Glomerular visceral epithelial cell (primary cell): ENCODE results near the gene URB2.
"Not testable (repeated sequence)": the region's sequence is repeated elsewhere in the genome, so short reads cannot be mapped to it uniquely, and the experiment has no call there.

Experiments
- DNase-seq: peaks from one replicate; pipeline ENCODE4 v3.0.0-alpha.2; 2016; ENCODE audit errors: extremely low spot score

Gene URB2

DNA sequence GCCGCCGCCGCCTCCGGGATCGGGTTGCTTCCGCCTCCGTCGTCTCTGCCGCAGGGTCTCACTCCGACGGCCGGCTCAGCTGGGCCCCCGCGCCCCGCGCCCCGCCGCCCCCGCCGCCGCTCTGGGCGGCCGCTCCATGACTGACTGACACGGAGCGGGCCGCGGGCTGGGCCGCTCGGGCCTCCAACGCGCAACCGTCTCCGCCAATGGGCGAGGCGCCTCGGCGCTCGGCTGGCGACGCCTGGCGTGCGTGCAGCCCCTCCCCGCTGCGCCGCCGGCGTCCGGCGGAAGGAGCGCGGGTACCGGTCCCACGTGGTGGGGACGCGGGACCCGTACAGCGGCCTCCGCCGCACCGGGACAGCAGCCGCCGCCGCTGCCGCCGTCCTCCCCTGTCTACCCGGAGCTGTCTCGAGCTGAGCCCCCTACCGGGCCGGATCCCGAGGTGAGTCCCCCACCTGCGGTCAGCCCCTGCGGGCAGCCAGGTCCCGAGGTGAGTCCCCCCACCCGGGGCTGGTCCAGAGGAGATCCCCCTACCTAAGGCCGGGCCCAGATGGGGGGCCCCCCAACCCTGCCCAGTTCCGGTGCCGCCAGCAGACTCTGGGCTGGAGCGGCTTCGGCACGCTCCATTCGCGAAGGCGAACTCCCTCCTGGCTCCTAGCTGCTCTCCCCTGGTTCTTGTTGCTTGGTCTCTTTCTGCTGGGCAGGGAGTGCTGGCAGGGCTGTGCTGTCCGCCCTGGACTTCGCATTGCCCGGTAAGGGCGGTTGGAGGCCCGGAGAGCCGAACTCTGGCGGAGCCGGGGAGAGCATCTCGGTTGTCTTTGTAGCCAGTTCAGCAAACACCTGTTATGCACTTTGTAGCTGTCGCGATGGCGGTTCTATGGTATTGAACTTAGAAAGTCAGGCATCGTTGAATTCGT lies at the start of gene URB2, which contains the start of gene TAF5L:
TSS of gene URB2 (plus strand) at position 333 of the 917 bp plus-strand sequence. CDS start 1,387 bp downstream, outside the sequence.
TSS of gene TAF5L (minus strand) at position 208 of the 917 bp plus-strand sequence. CDS start 11,640 bp downstream, outside the sequence.
- DNase-seq = peak; percentile 90

DNA sequence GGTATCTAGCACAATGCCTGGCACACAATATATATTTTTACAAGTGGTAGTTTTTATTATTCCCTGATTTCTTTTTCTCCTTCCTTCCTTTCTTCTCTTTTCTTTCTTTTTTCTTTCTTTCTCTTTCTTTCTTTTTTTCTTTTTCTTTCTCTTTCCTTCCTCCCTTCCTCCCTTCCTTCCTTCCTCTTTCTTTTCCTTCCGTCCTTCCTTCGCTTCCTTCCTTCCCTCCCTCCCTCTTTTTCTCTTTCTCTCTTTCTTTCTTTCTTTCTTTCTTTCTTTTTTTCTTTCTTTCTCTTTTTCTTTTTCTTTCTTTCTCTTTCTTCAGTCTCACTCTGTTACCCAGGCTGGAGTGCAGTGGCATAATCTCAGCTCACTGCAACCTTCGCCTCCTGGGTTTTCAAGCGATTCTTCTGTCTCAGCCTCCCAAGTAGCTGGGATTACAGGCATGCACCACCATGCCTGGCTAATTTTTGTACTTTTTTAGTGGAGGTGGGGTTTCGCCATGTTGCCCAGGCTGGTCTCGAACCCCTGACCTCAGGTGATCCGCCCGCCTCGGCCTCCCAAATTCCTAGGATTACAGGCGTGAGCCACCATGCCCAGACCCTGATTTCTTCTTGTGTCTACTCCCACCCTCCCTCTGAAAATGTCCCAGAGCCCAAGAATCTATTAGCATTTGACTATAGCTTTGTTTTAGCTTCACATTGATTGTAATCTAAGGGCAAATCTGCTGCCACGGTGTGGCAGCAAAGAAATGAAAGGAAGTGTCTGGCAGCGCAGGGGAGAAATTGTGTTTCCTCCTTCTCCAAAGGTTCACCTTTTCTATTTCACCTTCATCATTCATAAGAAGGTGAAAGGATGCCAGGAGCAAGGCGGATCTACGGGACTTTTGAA lies 47.6 kb upstream of the URB2 start:
- no peak for DNase-seq

DNA sequence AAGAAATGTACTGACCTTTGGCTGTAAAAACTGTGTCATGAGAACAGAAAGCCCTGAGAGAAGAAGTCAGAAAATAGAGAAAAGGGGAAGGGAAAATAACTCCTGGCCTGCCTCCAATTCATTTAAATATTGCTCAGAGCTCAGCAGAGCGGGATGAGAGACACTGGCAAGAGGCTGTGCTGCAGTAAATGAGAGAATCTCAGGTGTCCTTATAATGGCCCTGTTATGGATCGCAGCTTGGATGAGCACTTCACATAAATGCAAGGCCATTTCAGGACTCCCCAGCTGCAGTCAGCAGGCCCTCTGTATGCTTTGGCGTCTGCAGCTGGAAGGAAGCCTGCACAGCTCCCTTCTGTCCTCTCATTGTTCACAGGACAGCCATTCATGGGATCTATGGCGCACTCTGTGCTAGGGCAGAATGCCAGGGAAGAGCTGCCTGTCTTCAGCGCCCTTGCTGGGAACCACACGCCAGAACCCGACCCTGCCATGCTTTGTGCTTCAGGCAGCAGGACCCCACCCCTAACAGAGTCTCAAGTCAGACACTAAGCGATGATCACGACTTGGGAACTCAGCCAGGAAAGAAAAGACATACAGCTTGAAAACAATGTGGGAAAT lies 46.9 kb upstream of the URB2 start:
- peak; percentile 25 for DNase-seq

DNA sequence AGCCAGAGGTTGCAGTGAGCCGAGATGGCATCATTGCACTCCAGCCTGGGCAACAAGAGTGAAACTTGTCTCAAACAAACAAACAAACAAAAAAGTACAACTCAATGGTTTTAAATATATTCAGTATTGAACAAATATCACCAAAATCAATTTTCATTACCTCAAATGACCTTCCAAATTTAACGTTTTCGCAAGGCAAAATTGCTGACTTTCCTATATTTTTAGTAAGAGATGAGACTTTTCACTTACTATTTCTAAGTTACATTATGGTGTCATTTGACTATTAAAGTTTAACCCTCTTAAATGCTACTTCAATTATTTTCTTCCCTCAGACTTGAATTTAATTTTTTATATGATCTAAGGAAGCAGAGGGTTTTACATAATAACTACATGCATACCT lies 44.6 kb upstream of the URB2 start:
- DNase-seq = no peak

DNA sequence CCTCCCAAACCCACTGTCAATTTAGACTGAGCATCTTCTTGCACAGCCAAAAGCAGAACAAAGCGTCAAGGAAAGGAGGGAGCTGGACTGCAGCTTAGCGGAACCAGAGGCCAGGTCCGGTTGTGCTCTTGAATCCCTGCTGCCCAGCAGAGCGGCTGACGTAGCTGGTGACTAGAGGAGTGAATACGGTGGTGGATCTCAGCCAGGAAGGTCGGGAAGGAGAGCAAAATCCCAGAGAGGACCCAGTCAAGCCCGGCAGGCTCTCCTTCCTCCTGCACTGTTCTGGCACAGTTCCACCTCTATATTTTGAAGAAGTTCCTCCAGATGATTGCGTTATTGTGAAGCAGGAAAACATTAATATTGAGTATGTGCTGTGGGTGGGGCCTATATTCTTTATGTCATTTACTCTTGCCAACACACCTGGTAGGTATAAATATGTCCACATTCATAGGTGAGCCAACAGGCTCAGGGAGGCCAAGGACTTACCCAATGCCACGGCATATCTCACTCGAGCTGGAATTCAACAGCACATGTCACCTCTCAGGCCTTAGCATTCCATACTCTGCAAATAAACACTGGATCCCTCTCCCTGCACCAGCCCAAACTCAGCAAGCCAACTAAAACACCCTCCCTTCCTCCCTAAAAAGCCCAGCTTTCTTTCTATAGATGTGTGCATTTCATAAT lies 43.9 kb upstream of the URB2 start:
- DNase-seq = no peak

DNA sequence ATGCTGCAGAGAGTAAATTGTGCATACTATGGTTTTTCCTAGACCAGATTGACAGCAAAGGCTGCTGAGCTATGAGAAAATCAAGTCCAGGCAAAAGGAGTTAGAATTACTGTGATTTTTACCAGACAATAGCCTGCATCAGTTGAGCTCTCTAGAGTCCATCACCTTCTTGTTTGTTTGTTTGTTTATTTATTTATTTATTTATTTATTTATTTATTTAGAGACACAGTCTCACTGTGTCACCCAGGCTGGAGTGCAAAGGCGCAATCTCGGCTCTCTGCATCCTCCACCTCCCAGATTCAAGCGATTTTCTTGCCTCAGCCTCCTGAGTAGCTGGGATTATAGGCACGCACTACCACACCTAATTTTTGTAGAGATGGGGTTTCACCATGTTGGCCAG lies 43.3 kb upstream of the URB2 start:
- DNase-seq = no peak

DNA sequence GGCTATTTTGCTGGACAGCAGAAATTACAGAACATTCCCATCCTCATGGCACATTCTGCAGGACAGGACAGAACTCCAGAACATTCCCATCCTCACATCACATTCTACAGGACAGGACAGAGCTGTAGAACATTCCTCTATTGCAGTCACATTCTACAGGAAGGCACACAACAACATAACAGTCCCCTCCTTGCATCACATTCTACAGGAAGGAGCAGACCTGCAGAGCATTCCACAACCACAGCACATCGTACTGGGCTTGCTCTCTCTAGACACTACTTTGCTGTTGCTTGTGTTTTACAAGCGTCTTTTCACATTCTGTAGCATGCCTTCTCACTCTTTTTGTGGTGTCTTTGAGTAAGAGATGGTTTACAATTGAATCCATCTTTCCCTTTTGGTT lies 40.7 kb upstream of the URB2 start:
- no peak for DNase-seq

DNA sequence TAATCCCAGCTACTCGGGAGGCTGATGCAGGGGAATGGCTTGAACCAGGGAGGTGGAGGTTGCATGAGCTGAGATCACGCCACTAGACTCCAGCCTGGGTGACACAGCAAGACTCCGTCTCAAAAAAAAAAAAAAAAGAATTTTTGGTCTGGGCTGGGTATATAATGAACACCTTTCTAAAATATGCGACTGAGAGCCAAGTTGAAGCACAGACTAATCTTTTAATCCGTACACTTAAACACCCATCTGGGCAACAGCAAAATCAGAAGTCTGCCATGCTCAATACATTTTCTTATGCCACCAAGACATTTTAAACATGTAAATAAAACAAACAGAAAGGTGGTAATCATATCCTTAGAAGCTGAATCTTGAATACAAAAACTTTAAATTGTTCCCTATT lies 35.9 kb upstream of the URB2 start:
- DNase-seq = no peak

DNA sequence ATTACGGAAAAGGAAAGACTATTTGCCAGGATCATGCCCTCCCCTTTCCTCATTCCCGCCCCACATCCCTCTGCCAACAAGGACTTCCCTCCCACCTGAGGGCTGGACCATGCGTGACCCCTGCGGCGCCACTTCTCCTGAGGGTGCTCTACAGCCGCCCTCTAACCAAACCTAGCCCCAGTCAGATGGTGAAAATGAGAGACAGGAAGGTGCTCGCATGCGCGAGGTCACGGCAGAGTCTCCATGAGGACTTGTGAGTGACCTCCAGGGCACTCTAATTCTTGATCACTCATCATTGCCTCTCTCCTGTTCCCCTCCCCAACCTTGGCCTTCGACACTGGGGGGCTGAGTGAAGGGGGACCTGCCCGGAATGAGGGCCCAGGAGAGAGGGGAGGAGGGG lies 32.2 kb upstream of the URB2 start:
- no peak for DNase-seq

DNA sequence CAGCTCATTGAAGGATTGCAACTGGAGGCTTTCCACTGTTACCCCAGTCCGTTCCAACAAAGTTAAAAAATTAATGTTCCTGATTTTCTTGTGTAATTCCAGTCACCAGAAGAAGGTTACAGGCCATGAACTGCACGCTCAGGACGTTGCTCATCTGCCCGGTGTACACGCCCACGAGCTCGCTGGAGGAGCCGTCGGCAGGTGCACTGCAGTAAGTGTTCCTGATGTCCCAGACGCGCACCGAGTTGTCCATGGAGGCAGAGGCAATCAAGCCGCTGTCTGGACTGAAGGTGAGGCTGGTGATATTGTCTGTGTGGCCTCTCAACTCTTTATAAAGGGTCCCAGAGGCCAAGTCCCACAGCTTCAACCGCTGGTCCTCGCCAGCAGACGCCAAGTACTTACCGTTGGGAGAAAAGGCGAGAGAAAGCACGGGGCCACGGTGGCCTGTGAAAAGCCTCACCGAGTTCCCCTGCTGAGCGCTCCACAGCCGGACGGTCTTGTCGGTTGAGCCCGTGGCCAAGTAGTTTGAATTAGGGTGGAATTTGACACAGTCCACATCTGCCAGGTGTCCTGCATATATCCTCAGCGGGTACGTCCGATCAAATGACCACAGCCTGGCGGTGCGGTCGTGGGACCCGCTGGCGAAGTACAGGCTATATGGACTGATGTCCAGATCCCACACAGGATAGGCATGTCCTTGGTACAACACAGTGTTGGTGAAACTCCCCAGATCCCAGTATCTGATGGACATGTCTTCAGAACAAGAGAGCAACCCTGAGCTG lies 31.6 kb upstream of the URB2 start:
- DNase-seq = no peak

DNA sequence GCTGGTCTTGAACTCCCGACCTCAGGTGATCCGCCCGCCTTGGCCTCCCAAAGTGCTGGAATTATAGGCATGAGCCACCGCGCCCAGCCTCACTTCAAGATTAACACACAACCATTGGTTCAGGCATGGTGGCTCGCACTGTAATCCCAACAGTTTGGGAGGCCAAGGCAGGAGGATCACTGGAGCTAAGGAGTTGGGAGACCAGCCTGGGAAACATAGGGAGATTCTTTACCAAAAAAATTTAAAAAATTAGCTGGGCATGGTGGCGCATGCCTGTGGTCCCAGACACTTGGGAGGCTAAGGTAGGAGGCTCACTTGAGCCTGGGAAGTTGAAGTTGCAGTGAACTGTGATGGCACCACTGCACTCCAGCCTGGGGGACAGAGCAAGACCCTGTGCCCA lies 30.2 kb upstream of the URB2 start:
- not testable (repeated sequence) for DNase-seq

DNA sequence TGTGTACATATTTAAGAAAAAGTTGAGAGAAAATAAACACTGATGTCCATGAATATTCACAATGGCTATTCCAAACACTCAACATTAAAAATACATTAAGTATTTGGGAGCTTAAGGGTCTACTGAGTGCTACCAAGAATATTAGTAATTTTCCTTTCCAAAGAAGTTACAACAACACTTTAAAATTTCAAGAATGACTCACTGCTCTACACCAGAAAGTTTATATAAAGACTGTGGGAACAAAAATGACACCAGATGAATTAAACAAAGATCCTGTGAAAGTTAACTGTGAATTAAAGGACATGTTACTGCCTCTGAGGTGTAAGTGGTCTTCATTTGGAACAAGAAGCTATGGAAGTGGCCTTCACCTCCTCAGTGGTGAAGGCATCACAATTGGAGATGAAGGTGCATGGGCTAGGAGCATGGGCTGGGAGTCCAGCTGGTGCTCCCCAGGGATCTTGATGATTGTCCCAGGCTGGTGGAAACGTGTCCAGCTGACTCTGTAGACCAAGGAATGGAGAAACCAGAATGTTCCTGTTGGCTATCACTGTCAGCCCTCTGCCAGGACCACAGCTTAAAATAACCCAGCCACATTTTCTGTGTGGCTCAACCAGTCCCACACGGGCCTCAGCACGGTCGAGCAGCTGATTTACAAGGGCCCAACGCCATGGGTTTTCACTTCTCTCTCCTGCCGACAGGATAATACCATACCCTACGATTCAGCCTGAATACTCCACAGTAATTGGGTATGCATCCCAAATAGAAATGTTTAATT lies 28.9 kb upstream of the URB2 start:
- no peak for DNase-seq

DNA sequence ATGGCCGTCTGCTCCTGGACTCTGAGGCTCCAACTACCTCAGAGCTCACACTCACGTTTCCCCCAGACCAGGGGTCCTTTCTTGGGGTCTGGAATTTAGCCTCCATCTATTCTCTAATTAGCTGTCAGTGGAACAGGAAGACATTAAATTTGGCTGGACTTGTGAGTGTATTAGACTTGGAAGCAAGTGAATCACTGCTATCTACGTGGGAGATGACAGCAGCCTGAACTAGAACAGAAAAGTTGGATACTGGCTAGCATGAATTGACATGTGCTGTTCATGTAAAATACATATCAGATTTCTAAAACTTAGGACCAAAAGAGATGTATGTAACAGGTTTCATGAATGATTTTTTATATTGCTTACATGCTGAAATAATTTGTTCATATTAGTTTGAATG lies 28.2 kb upstream of the URB2 start:
- DNase-seq = no peak

DNA sequence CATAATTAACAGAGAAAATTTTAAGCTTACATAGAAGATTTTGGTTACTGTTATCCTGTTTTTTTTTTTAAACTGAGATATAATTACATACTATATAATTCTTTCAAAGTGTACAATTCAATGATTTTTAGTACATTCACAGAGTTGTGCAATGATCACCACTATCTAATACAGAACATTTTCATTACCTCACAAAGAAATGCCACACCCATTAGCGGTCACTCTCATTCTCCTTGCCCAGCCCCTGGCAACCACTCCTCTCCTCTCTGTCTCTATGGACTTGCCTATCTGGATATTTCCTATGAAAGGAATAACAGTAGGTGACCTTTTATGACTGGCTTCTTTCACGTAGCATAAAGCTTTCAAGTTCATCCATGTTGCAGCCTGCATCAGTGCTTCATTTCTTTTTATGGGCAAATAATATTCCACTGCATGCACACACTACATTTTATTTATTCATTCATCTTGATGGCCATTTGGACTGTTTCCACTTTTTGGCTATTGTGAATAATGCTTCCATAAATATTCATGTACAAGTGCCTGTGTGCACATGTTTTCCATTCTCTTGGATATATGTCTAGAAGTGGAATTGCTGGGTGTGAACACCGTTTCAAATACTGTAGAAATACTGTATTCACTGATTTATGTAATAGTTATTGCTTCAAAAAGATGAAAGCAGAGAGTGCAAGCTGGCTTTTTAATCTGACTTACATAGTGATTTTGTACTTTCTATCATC lies 26.7 kb upstream of the URB2 start:
- no peak for DNase-seq

DNA sequence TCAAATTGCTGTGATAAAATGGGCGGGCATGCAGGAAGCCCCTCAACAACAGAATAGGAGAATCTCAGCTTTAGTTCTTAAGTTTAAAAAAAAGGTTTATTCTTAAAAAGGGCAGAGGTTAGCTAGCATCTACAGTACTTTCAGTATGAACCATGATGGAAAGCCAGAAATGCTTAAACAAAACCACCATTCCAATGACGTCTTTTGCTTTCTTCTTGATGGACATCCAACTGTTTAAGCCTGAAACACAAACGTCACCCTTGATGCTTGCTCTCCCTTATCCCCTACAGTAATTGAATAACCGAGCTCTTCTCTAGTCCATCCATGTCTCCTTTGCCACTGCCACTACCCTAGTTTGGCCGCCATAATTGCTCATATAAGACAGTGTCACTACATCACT lies 25.8 kb upstream of the URB2 start:
- DNase-seq = no peak

DNA sequence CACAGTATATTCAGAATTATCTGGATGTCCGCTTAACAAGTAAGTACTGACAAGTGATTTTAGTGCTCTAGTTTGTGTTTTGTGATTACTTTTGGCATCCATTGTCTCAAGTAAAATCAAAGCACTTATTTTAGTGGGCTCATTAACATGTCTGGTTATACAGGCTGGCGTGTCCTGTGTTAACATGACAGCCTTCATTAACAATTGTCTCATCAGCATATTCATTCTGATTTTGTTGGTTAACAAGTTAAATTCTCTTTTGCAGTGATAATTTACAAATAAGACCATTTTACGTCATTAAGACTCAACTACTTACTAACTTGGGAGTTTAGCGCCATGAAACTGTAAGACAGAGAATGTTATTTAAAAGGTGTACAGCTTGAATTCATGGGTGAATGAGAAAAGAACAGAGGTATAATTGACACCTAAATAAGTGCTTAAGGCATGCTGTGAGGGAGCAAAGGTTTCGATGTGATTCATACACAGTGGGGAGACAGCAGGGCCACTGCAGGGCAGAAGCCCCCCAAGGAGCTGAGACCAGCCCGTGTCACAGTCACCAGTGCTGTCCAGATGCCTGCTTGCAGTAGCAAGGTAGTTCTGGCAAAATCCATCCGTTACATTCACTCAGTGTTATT lies 22.6 kb upstream of the URB2 start:
- DNase-seq = no peak

DNA sequence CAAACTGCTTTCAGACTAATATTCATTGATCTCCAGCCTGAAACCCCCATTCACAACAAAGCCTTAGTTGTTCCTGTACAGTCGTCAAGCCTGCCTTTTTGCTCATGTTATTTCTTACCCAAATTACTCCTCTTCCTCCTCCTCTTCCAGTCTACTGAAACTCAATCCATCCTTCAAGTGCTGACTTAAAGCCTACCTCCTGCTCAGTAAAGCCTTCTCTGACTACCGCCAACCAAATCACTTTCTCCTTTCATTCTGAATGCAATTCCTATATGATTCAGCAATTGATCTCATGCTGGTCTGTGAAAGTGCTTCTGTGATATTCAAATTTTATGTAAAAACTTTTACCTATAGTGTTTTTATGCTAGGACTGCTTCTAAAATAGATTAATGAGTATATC lies 18.7 kb upstream of the URB2 start:
- no peak for DNase-seq

DNA sequence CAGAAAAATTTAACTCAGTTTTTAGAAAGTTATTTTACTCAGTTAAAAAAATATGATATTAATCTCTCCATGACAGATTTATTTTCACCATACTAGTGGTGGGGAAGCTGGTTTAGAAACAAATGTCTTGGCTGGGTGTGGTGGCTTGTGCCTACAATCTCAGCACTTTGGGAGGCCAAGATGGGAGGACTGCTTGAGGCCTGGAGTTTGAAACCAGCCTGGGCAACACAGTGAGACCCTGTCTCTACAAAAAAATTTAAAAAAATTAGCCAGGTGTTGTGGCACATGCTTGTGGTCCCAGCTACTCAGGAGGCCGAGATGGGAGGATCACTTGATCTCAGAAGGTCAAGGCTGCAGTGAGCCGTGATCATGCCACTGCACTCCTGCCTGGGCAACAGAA lies 17.5 kb upstream of the URB2 start:
- no peak for DNase-seq

DNA sequence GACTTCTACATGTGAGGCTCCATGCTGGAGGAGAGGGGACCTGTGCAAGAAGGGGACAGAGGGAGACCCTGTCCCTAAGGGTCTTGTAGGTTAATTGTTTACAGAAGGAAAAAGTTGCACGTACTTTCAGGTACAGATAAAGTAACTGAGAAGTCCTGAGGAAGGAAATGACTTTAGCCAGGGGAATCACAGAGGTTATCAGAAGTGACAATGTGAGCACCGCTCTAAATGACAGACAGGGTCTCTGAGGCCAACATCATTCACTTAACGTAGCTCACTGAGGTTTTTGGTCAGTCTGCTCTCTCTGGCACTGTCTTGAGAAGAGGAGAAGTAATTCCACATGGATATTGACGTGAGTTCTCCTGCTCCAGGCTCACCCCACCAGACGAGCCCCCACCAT lies 12.1 kb upstream of the URB2 start:
- DNase-seq = no peak
